GM18517 (cell line): ENCODE results near the gene DEXI.

ENCODE experiments used
- ATAC-seq: cut with Tn5 transposase; IDR thresholded peaks from one replicate; pipeline ENCODE4 v1.9.1; 2021; ENCODE audit warnings: mild to moderate bottlenecking, moderate library complexity; ENCODE audit not compliant: unreplicated experiment

Gene DEXI

DNA sequence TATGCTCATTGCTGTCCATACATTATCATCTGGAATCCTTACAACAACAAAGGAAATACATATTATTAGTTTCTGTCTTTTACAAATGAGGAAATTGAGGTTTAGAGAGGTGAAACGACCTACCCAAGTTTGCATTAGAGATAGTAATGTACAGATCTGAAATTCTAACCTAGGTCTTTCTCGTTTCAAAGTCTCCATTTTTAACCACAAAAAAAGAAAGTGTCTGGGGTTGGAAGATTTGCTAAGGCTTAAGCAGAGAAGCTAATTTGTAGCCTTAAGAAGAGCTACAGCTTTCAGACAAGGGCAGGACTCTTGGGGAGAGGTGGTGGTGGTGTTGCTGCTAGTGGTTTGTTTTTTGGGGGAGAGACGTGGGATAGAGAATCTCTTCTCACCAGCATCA, 46.1 kb downstream of the DEXI start:
- ATAC-seq, result no peak

DNA sequence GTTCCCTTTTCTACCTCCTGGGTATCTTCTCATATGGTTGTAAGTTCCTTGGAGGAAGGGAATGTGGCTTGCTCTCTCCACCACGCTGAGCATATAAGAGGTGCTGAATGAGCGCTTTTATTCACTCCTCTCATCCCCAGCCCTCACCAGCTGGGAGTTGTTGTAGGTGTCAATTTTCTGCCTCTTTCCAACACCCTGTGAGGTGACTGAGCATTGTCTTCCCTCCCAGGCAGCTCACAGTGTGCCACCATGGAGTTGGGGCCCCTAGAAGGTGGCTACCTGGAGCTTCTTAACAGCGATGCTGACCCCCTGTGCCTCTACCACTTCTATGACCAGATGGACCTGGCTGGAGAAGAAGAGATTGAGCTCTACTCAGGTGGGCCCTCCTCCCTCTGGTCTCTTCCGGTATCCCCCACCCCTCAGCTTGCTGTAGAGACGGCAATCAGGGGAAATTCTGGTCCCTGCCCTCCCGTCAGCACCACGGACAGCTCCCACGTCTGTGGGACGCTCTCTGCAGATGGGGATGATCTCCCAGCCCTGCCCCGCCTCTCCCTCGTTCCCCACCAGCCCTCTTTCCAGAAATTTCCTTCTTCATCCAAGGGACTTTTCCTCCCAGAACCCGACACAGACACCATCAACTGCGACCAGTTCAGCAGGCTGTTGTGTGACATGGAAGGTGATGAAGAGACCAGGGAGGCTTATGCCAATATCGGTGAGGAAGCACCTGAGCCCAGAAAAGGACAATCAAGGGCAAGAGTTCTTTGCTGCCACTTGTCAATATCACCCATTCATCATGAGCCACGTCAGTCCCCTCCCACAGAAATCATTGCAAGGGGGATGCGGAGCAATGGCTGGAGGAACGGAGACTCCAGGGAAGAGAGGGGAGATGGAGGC, 47.0 kb downstream of the DEXI start:
- no peak for ATAC-seq

DNA sequence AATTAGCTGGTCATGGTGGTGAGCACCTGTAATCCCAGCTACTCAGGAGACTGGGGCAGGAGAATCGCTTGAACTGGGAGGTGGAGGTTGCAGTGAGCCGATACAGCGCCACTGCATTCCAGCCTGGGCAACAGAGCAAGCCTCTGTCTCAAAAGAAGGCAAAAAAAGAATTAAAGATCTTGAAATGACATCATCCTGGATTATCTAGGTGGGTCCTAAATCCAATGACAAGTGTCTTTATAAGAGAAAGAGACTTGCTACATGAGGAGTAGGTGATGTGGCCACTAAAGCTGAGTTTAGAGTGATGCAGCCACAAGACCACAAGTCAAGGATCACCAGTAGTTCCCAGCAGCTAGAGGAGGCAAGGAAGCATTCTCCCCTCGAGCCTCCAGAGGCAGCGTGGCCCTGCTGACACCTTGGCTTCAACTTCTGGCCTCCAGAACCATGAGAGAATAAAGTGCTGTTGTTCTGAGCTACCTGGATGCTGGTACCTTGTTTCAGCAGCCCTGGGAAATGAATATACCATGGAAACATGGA, 49.4 kb downstream of the DEXI start:
- no peak for ATAC-seq

DNA sequence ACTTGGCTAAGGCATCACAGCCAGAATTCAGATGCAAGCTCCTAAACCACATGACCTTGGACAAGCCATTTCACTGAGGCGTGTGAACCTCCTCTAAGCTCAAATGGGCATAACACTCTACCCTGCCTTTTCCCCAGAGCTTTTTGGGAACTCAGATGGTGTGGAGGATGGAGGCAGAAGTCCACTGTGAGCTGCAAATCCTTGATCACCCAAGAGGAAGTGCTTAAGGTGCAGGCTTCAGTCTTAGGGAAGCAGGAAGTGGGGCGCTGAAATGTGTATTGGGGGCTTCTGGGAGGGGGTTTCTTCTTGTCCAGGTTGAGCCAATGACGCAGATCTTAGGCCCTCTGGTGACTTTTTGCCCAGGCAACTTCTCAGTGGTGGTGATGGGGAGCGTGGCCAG, 52.4 kb downstream of the DEXI start:
- ATAC-seq, result no peak

DNA sequence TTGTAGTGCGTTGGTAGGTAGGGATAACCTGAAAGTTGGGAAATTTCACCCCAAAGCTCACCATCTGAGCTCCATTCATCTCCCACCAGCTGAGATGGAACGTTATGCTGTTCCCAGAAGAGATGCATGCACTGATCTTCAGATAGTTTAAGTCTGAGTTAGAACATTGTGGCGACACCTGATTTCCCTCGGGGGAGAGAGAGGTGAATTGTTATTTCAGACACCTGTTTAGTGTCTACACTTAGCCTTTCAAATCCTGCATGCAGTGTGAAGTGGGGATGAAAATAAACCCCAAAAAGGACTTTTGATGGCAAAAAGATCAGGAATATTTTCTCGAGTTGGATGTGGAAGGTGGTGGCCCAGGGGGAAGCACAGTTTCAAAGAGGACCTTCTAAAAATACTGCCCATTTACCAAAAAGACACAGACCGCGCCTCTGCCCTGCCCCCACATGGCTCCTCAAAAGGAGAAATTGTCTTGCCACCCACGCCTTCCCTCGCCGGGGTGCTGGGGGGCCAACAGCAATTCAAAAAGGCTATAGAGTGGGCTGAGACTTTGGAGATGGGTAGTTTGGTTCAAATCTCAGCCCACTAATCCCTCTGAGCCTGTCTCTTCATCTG, 53.8 kb downstream of the DEXI start:
- ATAC-seq, result no peak

DNA sequence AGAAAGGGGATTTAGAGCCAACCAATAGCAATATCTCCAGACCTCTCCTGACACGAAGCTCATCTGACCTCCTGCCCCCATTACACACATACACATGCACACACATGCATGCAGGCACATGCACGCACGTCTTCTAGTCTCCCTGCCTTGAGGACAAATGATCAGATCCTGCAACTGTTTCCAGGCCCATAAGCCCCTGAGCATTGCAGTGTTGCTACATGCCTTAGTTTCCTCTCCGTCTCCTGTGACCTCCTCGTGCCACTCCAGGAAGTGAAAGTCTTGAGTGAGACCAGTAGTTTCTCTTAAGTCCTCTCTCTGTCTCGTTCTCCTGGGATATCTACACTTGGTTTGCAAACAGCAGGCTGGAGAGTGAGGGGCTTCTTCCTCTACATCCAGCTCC, 57.0 kb downstream of the DEXI start:
- ATAC-seq, result no peak

DNA sequence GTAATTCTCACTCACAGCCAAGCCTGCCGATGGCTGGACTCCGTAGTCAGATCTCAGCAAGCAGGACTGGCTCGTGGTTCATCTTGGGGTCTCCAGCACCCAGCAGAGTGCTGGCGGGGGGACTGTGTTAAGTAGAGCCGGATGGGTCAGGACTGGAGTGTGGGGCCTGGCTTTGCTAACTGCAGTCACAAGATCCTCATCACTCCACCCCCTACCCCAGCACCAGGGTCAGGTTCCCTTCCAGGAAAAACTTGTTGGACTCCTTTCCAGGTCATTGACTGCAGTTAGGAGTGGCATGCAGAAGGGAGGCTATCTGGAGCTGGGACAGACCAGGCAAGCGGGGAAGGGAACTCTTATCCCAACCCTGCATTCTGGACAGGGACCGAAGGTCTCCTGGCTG, 59.3 kb downstream of the DEXI start:
- no peak for ATAC-seq

DNA sequence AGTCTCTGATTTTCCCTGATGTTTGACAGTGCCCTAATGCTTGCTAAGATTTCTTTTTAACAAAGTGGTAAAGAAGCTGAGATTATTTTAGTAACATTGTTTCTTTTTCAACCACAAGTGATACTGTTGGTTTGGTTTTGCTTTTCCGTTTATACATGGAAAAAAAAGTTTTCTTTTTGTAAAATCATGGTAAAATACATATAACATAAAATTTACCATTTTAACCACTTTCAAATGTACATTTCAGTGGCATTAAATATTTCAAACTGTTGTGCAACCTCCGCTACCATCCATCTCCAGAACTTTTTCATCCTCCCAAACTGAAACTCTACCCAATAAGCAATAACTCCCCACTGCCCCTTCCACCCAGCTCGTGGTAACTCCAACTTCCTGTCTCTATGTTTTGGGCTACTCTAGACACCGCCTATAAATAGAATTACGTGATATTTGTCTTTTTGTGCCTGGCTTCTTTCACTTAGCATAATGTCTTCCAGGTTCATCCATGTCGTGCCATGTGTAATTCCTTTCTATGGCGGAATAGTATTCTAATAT, 60.7 kb downstream of the DEXI start:
- no peak for ATAC-seq

DNA sequence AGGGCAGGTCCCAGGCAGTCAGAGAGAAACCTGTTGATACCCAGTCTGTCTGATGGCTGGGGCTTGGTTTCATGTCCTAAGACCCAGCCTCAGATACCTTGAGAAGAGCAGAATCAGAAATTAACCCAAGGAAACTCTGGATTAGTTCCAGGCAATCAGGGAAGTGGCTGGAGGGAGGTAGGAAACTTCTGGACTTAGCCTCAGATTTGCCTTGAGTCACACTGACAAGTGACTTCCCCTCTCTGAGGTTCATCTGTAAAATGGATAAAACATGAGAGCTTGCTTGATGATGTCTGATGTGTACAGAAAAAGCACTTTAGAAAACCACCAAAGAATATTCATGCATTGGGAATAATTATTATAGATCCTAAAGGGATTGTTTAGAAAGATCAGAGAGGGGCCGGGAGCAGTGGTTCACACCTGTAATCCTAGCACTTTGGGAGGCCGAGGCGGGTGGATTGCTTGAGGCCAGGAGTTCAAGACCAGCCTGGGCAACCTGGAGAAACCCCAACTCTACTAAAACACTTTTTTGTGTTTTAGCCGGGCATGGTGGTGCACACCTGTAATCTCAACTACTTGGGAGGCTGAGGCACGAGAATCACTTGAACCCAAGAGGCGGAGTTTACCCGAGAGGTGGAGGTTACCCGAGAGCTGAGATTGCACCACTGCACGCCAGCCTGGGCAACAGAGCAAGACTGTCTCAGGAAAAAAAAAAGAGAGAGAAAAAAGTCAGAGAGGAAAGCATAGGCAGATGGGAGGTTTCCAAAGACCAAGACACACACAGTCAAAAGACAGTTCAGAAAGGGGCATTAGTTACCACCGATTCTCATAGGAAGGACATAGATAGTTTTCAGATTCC, 61.4 kb downstream of the DEXI start:
- no peak for ATAC-seq

DNA sequence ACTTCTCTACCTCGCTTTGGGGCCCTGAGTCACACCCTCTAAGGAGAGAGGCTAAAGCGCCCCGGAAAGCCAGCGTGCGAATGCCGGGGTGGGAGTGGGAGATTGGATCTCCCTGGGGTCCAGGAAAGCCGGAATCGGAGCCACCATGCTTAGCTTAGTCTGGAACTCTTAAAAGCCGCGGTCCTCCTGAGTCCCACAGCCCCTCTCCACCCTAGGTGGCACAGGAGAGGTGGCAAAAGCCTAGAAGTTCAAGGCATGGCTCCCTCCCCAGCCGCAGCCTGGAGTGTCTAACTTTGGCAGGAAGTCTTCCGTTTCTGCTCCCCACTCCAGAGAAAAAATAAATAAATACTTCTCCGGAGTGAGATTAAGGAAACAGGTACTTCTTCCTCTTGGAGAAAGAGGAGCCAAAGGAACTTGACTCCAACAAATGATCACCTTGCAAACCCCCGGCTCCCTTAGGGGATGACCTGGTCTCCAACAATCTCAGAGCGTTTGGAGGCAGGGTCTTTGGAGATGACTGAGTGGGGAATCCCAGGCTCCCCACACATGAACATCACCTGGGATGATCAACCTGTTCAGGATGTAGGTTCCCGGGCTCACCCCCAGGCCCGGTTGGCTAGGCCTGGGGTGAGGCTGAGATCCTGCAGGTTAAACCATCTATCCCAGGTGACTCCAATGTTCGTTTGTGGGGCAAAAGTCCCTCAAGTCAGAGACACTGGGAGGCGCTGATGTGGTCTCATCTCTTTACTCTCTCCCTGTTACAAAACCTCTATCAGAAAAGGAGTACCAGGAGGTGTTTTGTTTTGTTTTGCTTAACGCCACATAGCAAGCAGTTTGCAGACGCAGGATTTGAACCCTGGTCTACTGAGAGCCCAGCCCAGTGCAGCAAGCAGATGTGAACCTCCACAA, 62.3 kb downstream of the DEXI start:
- no peak for ATAC-seq
